ENCODE data around the gene FAM234A. TPM values are rescaled to one million over a fixed set of nuclear protein-coding genes. Genes with fewer than 3 reads are reported as not detected.

FAM234A gene
- total RNA-seq, 1 experiment from 2014 or later: 94.9 TPM

DNA sequence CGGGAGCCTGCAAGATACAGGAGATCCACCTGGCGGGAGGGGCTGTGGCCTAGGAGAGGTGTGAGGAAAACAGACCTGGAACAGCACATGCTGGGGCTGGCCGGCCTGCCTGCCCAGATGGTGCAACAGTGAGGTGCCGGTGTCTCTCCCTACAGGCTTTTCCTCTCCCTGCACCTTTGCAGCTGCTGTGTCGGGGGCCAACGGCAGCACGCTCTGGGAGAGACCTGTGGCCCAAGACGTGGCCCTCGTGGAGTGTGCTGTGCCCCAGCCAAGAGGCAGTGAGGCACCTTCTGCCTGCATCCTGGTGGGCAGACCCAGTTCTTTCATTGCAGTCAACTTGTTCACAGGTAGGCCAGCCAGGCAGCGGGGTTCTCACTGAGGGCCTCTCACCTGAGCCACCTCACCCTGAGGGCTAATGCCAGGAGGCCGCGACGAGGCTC, 25.2 kb downstream of the FAM234A start:
- Histone ChIP-seq H3T11ph (ENCODE audit: low read length) (no peak overlapping the region), H4K91ac (ENCODE audit: insufficient read length, low read depth, low read length) (no peak overlapping the region), H2BK5ac (ENCODE audit: insufficient read length, low read length) (no peak overlapping the region), H3K14ac (ENCODE audit: insufficient read depth, low read length) (no peak overlapping the region), H3K9ac (ENCODE audit: extremely low read depth, insufficient read length, low read length) (no peak overlapping the region), H3K27ac (ENCODE audit: insufficient read length, low read depth, low read length) (no peak overlapping the region), H2BK20ac (ENCODE audit: low read depth, low read length, poor library complexity, severe bottlenecking) (no peak overlapping the region), H2BK15ac (ENCODE audit: low read depth, low read length) (no peak overlapping the region), H3K18ac (ENCODE audit: insufficient read length, low read depth, low read length) (no peak overlapping the region), H3K4ac (ENCODE audit: low read depth, low read length) (no peak overlapping the region), H4K5ac (ENCODE audit: insufficient read length, low read depth, low read length) (no peak overlapping the region), H3K4me1 (ENCODE audit: insufficient read depth, low read length) (no peaks in the 10 kb centered on the region), H3K79me2 (ENCODE audit: insufficient read depth, low read length) (no peaks in the 10 kb centered on the region), H2AK5ac (ENCODE audit: insufficient read length, low read length) (no peak overlapping the region), H3K9me3 (ENCODE audit: control insufficient read depth, low read depth, low read length) (no peaks in the 10 kb centered on the region), H2BK12ac (ENCODE audit: insufficient read length, low read depth, low read length) (no peak overlapping the region), H2BK120ac (ENCODE audit: low read depth, low read length, poor library complexity, severe bottlenecking) (no peak overlapping the region), H4K20me1 (ENCODE audit: control insufficient read depth, insufficient read depth, insufficient read length) (no peaks in the 10 kb centered on the region), H2AFZ (ENCODE audit: low read length) (no peak overlapping the region), H3K23me2 (ENCODE audit: insufficient read length, low read depth, low read length, poor library complexity, severe bottlenecking) (no peaks in the 10 kb centered on the region), H3K4me2 (ENCODE audit: insufficient read depth, insufficient read length, low read length) (no peak overlapping the region), H3K27me3 (ENCODE audit: insufficient read depth, low read length) (no peaks in the 10 kb centered on the region), H4K8ac (replicated peaks; ENCODE audit: insufficient read length, low read depth, low read length) (no peak overlapping the region), H3K23ac (ENCODE audit: insufficient read length, low read depth, low read length) (no peak overlapping the region), H3K56ac (ENCODE audit: insufficient read length, low read depth, low read length) (no peak overlapping the region), H3K79me1 (ENCODE audit: insufficient read depth, low read depth, low read length, poor library complexity, severe bottlenecking) (no peaks in the 10 kb centered on the region)
- DNase-seq: no peak
- Mint-ChIP-seq H3K9me3 (no peaks in the 10 kb centered on the region), H3K27me3 (ENCODE audit: low read depth) (no peaks in the 10 kb centered on the region), H3K4me1 (no peaks in the 10 kb centered on the region; a peak in 1 of 4 replicates), H3K36me3 (ENCODE audit: insufficient read depth in 1 of 3, low read depth in 3 of 3) (peaks cover 19 to 63% (median 37%) of the 10 kb centered on the region in 3 experiments; a peak in 6 of 7 replicates), H3K27ac (no peak overlapping the region), H3K4me3 (no peak overlapping the region)
- WGBS (ENCODE audit: extremely low coverage, insufficient read length, low lambda C conversion rate): no CpG with 5 or more reads among the region's 13 CpGs
- TF ChIP-seq, protein P1, sequence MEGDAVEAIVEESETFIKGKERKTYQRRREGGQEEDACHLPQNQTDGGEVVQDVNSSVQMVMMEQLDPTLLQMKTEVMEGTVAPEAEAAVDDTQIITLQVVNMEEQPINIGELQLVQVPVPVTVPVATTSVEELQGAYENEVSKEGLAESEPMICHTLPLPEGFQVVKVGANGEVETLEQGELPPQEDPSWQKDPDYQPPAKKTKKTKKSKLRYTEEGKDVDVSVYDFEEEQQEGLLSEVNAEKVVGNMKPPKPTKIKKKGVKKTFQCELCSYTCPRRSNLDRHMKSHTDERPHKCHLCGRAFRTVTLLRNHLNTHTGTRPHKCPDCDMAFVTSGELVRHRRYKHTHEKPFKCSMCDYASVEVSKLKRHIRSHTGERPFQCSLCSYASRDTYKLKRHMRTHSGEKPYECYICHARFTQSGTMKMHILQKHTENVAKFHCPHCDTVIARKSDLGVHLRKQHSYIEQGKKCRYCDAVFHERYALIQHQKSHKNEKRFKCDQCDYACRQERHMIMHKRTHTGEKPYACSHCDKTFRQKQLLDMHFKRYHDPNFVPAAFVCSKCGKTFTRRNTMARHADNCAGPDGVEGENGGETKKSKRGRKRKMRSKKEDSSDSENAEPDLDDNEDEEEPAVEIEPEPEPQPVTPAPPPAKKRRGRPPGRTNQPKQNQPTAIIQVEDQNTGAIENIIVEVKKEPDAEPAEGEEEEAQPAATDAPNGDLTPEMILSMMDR (conservative IDR thresholded peaks at IDR 0.05): no peak

Data from H9 (cell line).